Measurements from ENCODE around the gene STK32A.
"Not testable (repeated sequence)": the region's sequence is repeated elsewhere in the genome, so short reads cannot be mapped to it uniquely, and the experiment has no call there.

STK32A gene

DNA sequence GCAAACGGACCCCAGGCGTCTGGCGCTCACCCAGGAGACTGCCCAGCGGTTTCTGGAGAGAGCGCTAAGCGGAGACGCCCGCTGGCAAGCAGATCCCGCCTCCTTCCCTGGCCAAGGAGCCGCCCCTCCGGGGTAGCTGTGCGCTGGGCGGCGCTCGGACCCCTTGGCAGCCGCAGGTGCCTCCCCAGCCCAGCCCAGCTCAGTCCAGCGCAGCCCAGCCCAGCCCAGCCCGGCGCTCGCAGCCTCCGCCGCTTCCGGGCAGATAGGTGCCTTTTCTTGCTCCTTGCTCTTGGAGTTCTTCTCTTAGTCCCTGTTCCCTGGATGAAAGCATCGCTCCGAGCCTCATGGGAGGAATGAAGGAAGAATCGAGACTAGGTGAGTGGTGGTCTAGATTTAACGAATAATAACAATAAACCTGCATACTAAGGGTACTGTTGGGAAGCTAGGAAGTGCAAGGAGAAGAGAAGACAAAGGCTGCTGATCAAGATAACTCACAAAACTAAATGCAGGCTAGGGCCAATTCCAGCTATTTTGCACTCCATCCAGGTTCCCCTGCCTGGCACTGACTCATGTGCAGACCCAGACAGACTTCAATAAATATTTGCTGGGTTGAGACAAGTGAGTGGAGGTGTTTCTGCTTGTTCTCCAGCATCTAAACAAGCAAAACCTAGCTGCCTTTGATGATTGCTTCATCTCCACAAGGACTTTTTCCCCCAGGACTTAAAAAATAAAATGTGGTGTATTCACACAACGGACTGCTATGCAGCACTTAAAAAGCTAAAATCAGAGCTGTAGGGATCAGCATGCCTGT is at the start of gene STK32A:
TSS of gene STK32A (plus strand) at position 202 of the 811 bp plus-strand sequence. CDS start 4,609 bp downstream, outside the sequence.
- DNase-seq (ENCODE audit: low read depth in 3 of 3, low spot score in 1 of 3): no peak

DNA sequence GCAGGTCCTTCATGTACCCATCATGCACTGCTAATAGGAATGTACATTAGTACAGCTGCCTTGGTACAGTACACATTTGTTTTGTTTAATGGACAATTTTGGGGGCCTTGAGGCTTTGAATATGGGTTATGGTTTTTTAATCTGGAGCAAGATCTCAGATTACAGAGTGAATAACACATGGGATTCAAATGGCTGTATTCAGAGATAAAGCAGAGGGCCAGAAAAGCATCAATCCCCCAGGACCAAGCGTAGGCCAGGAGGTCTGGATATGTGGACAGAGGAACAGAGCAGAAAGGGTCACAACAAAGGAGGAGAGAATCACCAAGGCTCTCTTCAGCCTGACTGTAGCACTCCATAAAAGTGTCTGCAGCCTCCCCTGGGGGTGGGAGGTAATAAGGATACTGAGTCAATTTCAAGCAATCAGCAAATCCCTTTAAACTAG is 47.7 kb upstream of the STK32A start:
- DNase-seq (ENCODE audit: low read depth in 3 of 3, low spot score in 1 of 3): no peak

DNA sequence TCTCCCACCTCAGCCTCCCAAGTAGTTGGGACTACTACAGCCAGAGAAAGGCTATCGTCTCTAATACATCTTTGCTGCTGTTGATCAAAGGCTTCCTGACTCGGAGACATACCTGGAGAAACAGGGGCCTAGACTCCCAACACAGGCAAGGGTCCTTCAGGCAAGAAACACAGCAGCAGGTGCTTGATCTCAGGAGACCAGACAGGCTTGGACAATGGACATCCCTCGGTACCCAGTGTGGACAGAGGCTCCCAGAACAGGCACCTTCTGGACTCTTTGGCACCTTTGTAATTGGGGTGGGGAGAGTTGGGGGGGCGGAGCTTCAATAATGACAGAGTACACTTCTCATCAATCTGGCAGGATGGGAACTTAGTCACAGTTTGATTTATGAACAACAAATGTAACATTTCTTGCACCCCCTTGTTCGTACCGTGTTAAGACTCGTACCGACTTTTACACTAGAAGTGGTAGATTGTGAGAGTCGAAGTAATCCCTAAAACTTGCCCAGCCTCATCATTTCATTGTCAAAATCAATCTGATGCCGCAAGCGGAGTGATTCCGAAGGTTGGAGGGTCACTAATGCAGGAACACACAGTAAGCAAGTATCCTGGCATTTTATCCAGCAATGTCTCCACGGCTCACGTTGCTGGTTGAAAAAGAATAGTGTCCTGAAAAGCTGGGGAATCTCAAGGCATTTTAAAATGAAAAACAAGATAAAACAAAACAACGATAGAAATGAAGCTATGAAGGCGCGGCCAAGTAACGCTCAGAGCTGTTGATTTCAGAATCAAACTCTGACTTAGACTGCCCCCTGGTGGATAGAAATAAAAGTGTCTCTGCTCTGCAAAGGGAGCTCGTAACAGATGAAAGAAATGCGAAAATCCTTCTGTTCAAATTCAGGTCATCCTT is 46.4 kb upstream of the STK32A start:
- no peak for DNase-seq (ENCODE audit: low read depth in 3 of 3, low spot score in 1 of 3)

DNA sequence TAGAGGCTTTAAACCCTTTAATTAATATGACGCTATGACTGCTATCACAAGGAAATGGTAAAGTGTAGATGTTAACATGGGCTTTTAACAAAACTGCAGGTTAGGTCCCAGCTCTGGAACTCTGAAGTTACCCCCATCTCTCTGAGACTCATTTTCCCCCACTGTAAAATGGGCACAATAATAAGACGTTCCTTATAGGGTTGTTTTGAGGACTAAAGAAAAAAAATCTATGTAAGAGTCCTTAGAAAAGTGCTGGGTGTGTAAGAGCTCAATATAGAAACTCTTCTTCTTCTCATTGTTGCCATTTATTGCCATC is 45.8 kb upstream of the STK32A start:
- no peak for DNase-seq (ENCODE audit: low read depth in 3 of 3, low spot score in 1 of 3)

DNA sequence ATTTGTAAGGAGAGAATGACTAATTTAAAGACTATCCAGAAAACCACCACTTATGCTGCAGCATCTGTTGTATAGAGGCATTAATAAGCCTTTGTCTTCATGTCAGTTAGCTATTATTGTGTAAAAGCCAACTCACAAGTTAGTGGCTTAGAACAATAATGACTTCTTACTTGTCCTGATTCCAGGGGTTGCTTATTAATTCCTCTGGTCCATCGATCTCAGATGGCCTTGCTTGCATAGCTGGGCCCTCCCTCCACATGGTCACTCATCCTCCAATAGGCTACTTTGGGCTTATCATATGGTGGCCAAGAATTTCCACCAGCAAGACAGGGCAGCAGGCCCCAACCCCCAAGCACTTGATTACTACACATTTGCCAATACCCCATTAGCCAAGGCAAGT is 44.5 kb upstream of the STK32A start:
- DNase-seq (ENCODE audit: low read depth in 3 of 3, low spot score in 1 of 3): no peak

DNA sequence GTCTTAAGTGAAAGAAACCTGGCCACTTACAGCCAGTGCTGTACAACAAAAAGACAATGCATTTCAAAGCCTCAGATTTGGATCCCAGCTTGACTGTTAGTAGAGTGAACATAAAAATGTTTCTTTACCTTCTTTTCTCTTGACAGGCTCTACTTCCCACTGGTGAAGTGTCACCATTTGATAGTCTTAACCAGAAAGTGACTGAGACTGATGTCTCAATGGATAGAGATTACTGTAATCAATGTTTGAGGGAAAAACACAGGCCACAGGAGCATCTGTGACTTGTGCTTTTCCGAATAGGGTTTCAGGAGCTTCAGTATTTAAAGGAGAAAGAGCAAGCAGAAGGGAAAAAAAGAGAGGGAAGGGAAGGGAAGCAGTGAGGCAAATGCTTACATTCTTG is 41.7 kb upstream of the STK32A start:
- DNase-seq (ENCODE audit: low read depth in 3 of 3, low spot score in 1 of 3): no peak

DNA sequence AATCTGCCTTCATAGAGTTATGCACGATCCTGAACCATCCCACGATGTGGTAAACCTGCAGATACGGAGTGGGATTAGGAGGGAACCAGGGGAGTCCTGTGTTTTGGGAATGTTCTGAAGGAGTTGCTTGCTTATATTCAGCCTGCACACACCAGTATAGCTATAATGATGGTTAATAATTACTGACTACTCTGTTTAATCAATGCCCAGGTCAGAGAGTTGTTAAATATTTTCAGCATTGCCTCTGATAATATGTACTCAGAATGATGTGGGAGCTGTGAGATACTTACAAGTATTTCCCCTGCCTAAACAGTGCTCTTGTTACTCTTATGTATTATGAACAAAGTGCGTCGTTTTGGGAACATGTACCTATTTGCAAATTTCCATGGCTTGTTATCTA is 34.8 kb upstream of the STK32A start:
- DNase-seq (ENCODE audit: low read depth in 3 of 3, low spot score in 1 of 3): no peak

DNA sequence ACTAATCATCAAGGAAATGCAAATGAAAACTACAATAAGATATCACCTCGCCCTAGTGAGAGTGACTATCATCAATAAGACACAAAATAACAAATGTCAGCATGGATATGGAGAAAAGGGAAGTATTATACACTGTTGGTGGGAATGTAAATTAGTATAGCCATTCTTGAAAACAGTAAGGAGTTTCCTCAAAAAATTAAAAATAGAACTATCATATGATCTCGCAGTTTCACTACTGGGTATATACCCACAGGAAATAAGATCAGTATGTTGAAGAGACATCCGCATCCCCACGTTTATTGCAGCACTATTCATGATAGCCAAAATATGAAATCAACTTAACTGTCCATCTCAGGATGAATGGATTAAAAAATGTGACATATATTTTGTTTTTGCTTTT is 31.6 kb upstream of the STK32A start:
- DNase-seq (ENCODE audit: low read depth in 3 of 3, low spot score in 1 of 3): no peak

DNA sequence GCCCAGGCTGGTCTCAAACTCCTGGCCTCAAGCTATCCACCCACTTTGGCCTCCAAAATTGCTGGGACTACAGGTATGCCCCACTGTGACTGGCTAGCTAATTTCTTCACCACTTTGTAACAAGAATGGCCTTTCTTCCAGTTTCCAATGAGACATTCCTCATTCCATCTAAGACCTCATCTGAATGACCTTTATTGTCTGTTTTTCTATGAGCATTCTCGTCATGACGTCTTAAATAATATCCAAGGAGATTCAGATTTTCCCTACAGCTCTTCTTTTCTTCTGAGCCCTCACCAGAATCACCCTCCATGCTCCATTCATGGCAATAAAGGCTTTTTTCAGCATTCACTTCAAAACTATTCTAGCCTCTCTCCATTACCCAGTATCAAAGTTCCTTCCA is 30.2 kb upstream of the STK32A start:
- no peak for DNase-seq (ENCODE audit: low read depth in 3 of 3, low spot score in 1 of 3)

DNA sequence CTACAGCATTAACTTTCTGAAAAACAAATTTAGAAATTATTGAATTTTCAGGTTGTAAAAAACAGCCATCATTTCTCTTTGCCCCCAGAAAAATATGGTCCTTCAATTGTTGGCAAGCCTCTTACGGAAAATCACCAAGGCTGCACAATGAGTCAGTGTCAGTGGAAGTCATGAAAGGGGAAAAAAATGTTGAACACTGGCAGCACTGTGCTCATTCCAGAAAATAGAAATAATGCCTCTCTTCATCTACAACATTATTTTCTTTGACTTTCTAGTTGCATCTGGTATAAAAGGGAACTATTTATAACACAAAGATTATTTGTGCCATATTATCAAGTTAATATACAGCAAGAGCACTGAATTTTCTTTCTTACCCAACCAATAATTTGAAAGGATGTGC is 26.7 kb upstream of the STK32A start:
- DNase-seq (ENCODE audit: low read depth in 3 of 3, low spot score in 1 of 3): no peak

DNA sequence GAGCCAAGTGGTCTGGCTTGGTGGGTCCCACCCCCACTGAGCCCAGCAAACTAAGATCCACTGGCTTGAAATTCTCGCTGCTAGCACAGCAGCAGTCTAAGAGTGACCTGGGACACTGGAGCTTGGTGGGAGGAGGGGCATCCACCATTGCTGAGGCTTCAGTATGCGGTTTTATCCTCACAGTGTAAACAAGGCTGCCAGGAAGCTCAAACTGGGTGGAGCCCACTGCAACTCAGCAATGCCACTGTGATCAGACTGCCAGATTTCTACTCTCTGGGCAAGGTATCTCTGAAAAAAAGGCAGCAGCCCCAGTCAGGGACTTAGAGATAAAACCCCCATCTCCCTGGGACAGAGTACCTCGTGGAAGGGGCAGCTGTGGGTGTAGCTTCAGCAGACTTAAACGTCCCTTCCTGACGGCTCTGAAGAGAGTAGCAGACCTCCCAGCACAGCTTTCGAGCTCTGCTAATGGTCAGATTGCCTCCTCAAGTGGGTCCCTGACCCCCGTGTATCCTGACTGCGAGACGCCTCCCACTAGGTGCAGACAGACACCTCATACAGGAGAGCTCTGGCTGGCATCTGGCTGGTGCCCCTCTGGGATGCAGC is 18.2 kb upstream of the STK32A start:
- DNase-seq (ENCODE audit: low read depth in 3 of 3, low spot score in 1 of 3): no peak

DNA sequence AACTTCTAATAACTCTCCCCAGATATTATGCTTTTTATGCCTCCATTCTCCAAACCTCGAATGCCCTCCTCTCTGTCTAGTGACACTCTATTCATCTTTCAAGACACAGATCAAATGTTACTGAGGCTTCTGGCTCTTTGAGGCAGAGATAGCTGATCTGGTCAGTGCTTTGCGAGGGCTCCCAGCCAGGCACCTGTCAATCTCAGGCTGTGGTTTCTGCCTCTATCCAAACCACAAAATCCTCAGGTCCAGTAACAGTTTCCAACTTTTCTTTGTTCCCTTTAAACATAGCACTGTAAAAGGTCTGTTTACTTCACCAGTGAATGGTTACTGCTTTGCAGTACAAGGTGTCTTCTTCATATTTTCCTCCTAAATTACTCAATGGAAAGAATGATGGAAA is 11.5 kb upstream of the STK32A start:
- DNase-seq (ENCODE audit: low read depth in 3 of 3, low spot score in 1 of 3): no peak

DNA sequence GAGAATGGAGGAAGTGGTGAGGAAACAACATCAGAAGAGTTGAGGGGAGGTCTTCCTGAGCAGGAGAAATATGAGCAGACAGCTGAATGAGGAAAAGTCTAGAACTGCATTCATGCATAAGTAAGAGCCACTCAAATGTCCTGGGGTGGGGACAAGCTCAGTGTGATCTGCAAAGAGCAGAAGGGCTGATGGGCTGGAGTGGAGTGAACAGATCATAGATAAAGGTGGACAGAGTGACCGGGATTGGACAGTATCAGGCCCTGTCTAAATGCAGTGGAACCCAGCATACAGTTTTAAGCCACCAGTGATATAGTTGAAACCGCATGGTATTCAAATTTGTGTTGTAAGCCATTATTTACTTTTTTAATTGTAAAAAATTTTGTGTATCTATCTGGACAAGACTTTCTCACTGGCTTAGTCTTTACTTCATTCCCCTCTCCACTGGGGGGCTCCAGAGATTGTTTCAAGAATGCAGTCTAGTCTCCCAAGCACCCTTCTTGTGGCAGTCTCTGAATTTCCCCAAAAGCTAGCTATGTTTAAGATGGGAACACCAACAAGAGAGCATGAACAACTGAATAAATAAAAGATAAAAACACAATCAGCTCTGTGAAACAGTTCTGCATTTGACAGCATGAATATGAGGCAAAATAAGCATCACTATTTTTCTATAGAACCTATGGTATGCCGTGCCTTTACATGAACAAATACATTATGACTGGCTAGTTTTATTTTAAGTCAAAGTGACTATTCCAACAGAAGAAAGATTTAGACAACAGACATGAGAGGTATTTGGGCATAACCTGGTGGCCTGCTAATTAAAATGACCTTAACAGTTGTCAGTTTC is 10.7 kb upstream of the STK32A start:
- DNase-seq (ENCODE audit: low read depth in 3 of 3, low spot score in 1 of 3): no peak

DNA sequence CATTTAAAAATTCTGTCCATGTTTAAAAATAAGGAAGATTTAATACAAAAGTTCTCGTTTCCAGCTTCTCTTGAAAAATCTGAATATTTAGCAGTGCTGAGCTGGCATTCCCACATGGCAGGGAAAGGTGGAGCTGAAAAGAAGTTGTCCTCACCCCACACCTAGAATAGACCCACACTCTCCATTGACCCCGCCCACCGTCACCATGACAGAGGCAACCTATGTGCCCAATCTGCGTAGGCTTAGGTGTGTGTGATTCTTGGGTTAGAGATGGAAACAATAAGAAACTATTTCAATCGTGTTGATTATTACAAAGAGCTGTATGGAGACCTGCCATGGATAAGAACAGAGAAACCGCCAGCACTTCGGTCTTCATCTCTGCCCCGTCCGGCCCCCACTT is 8.9 kb upstream of the STK32A start:
- no peak for DNase-seq (ENCODE audit: low read depth in 3 of 3, low spot score in 1 of 3)

DNA sequence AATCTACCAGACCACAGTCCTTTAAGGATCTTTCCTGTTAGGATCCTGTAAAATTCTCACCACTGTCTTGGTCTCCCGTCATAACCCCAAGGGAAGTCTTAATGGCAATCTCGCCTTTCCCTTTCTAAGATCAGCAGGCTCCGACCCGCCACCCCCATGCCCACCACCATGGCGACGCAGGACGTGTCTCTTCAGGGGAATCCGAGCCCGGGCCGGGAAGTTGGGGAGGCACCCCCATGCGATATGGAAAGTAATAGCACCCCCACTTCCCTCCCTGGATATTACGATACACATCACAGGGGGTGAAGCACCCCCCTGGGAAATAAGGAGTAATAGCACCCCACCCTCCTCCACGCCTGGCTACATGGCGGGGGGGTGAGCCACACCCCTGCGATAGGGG is 8.3 kb upstream of the STK32A start:
- DNase-seq (ENCODE audit: low read depth in 3 of 3, low spot score in 1 of 3): no peak

DNA sequence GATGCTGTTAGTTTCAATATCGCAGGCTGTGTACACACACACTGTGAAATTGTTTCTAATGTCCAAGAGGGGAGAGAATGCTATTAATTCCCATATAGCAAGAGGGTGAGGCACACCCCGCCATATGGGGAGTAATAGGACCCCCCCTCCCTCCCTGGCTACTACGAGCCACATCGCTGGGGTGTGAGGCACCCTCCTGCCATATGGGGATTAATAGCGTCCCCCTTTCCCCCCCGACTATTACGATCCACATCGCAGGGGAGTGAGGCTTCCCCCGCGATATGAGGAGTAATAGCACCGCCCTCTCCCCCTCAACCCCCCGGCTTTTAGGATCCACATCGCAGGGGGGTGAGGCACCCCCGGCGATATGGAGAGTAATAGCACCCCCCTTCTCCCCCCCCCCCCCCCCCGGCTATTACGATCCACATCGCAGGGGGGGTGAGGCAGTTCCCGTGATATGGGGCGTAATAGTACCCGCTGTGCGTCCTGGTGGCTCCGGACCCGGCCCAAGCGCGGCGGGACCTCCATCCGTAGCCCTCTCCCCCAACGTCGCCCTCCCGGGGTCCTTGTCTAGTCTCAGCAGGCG is 494 bp upstream of the STK32A start:
- DNase-seq (ENCODE audit: low read depth in 3 of 3, low spot score in 1 of 3): no peak

DNA sequence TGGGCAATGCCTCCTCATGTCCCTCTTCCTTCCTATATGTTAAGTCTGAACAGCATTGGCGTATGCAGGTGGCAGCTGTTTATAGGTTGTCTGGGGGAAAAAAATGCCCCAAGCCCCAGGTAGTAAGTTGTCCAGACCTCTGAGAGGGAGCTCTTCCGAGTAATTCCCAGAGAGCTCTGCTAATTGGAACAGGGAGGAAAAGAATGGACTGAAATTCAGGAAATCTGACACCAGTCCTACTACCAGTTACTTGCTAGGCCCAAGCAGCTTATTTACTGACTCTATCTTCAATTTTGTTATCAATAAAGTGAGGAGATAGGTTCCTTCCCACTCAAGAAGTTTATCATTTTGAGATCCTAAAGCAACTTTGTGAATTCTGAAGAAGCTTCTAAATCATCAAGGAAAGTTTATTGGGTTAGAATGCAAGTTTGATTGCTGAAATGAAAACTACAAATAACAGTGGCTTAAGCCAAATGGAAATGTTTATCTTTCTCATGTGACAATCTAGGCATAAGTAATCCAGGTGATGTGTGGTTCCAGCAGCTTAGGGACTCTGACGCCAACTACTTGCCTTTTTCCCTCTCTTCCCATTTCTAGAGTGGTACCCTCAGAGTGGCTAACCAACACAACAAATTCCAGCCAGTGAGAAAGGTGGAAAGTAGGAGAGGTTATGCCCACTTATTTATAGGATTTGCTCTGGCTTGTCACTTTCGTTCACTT is 5.6 kb downstream of the STK32A start:
- no peak for DNase-seq (ENCODE audit: low read depth in 3 of 3, low spot score in 1 of 3)

DNA sequence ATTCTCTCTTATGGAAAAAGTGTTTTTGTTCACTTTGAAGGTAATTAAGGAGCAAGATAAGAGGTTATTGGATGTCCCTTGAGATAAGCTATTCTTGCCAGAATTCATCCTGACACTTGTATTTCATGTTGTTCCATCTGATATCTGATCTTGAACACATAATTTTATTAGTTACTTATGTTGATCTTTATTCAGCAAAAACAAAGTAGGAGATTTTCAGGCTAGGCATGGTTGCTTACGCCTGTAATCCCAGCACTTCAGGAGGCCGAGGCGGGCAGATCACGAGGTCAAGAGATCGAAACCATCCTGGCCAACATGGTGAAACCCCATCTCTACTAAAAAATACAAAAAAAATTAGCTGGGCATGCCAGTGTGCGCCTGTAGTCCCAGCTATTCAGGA is 8.4 kb downstream of the STK32A start:
- not testable (repeated sequence) for DNase-seq (ENCODE audit: low read depth in 3 of 3, low spot score in 1 of 3)

DNA sequence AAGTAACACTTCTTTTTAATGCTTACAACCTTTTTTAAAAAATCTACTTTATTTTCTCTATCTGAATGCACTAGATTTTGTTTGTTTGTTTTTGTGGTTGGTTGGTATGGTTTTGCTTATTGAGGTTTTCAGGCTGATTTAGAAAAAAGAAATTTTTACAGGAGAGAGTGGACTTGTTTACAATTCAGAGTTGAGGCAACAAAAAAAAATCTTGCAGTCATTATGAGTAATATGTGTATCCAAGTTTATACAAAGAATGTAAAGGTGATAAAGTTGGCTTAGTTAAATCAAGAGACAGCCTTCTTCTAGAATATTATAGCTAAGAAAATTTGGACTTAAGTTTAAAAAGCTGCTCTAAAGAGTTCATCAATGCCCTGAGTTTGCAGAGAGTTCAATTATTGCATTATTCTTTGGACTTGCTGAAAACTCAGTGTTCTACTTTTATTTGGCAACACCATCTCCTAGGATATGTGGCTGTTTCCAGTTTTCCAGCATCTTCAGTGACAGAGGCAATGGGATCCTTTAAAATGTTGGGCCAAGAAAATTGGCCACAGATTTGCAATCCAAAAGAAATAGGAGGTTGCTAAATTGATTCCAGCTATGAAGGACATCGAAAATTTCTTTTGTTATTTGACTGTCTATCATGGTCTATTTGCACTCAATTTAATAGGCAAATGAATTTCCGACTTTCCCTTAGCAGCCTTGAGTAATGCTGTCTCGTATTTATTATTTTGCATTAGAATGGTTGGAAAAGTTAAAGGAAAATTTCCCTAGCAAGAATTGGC is 10.7 kb downstream of the STK32A start:
- DNase-seq (ENCODE audit: low read depth in 3 of 3, low spot score in 1 of 3): no peak

Measured in stimulated activated CD4-positive, alpha-beta T cell treated with anti-CD3 and anti-CD28 coated beads, TNF-alpha, amount 100 ng/mL, for 1 hour (primary cell).